Duodenal mucosa (tissue), 2 donors: ENCODE data around the gene DDX42.
"Not testable (repeated sequence)": the region's sequence is repeated elsewhere in the genome, so short reads cannot be mapped to it uniquely, and the experiment has no call there.

ENCODE experiments used
- H3K27ac ChIP-seq: one replicate; pipeline ENCODE4 v1.7.0; 2013; ENCODE audit warnings: low read depth, low read length
- H3K27me3 ChIP-seq, 2 donors: one replicate each; pipeline ENCODE4 v1.7.0; 2013; ENCODE audit warnings: low read length in 2 of 2, control low read depth in 1 of 2; ENCODE audit not compliant: insufficient read depth in 2 of 2, control insufficient read depth in 1 of 2
- H3K36me3 ChIP-seq, 2 donors: one replicate each; pipeline ENCODE4 v1.7.0; 2013; ENCODE audit warnings: low read length in 2 of 2, control low read depth in 1 of 2; ENCODE audit not compliant: insufficient read depth in 2 of 2, control insufficient read depth in 1 of 2
- H3K4me1 ChIP-seq, 2 donors: one replicate each; pipeline ENCODE4 v1.7.0; 2013; ENCODE audit warnings: low read length in 2 of 2, control low read depth in 1 of 2; ENCODE audit not compliant: insufficient read depth in 2 of 2, control insufficient read depth in 1 of 2
- H3K4me3 ChIP-seq, 2 donors: one replicate each; pipeline ENCODE4 v1.7.0; 2013; ENCODE audit warnings: low read length in 2 of 2, low read depth in 1 of 2
- H3K9ac ChIP-seq, 2 donors: one replicate each; pipeline ENCODE4 v1.7.0; 2013; ENCODE audit warnings: low read length in 2 of 2, low read depth in 1 of 2
- H3K9me3 ChIP-seq, 2 donors: one replicate each; pipeline ENCODE4 v1.7.0; 2013; ENCODE audit warnings: low read length in 2 of 2, control low read depth in 1 of 2; ENCODE audit not compliant: control insufficient read depth in 1 of 2

Gene DDX42

GRCh38 chr17:63836811-63837210 is 62.8 kb downstream of the DDX42 start:
- peaks cover 43 to 63% of the 10 kb centered on the region in 2 donors for H3K36me3 ChIP-seq
- peaks cover 28 to 32% of the 10 kb centered on the region in 2 donors for H3K4me1 ChIP-seq
- no peak overlapping the region for H3K9ac ChIP-seq
- H3K27me3 ChIP-seq, result no peaks in the 10 kb centered on the region
- no peak overlapping the region for H3K27ac ChIP-seq
- no peak overlapping the region for H3K4me3 ChIP-seq
- H3K9me3 ChIP-seq, result no peaks in the 10 kb centered on the region

GRCh38 chr17:63837480-63837879 is 63.5 kb downstream of the DDX42 start:
- H3K27ac ChIP-seq, result no peak overlapping the region
- H3K4me3 ChIP-seq, result no peak overlapping the region
- H3K9ac ChIP-seq, result no peak overlapping the region
- H3K9me3 ChIP-seq, result no peaks in the 10 kb centered on the region
- peaks cover 28 to 32% of the 10 kb centered on the region in 2 donors for H3K4me1 ChIP-seq
- H3K27me3 ChIP-seq, result no peaks in the 10 kb centered on the region
- H3K36me3 ChIP-seq, result peaks cover 37 to 56% of the 10 kb centered on the region in 2 donors

DNA sequence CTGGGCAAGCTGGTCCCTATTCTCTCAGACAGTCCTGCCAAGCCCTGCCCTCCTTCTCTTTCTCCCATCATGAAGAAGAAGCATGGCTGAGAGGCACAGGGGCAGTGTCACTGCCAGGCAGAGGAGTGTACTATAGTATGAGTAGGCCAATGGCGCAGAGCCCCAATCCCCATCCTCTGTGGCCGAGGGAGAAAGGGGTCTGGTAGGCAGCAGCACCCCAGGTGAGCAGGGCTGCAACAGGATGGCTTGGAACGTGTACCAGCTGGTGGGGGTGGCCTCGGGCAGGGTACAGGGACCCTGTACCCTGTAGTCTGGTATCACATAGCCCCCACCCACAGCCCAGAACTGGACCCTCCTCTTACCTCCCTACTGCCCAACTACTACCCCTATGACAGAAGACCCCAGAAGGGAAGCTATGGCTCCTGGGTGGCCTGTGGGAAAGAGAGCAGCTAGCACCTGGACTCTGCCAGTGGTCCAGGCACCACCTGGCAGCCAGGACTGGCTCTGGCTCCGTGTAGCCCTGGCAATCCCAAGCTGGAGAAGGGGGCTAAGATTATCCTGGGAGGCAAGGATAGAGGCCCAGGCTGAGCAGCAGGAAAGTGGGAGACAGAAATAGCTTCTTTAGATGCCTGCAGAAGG is 64.1 kb downstream of the DDX42 start:
- H3K36me3 ChIP-seq, result peaks cover 31 to 50% of the 10 kb centered on the region in 2 donors
- H3K9me3 ChIP-seq, result no peaks in the 10 kb centered on the region
- H3K27ac ChIP-seq, result no peak overlapping the region
- H3K9ac ChIP-seq, result no peak overlapping the region
- H3K4me1 ChIP-seq, result peaks cover 28 to 32% of the 10 kb centered on the region in 2 donors
- no peak overlapping the region for H3K4me3 ChIP-seq
- H3K27me3 ChIP-seq, result no peaks in the 10 kb centered on the region

- Histone ChIP-seq H3K27me3 (no peaks in the 10 kb centered on the region), H3K36me3 (peaks cover 25 to 44% of the 10 kb centered on the region in 2 donors), H3K4me3 (peak overlapping the region; percentile 28 to 41), H3K9ac (peak overlapping the region; percentile 11 to 22), H3K27ac (no peak overlapping the region), H3K9me3 (no peaks in the 10 kb centered on the region), H3K4me1 (peaks cover 30 to 32% of the 10 kb centered on the region in 2 donors)
Observed at GRCh38 chr17:63838631-63839171, 64.7 kb downstream of the DDX42 start.

DNA sequence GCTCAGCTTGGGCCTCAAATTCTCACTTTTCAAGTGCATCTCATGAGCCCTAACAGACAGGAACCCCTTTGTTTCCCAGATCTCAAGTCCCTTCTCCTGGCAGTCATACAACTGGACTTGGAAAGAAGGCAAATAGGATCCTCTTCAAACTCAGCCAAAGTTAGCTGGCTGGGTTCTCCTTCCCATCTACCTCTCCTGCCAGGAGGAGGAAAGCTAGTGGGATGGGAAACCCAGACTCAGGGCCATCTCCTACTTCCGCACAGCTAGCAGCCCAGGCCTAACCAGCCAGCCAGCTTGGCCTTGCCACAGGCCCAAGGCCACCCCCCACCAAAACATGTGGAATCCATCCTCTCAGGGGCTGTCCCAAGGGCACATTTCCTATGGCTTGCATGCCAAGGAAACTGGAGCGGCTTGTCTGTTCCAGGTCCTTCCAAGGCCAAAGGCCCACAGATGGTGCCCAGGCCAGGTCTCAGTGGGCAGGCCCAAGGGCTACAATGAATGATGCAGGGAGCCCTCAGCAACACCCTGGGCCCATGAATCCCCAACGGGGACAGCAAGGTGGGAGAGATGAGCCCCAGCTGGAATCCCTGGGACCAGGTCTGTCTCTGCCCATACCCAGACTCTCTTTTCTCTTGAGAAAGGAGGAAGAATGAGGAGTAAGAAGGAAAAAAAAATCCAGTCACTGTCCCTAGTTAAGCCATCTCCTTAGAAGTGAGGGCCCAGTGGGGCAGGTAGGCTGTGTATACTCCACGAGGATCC is 66.8 kb downstream of the DDX42 start:
- Histone ChIP-seq H3K36me3 (peaks cover 15 to 26% of the 10 kb centered on the region in 2 donors), H3K4me3 (peak overlapping the region; percentile 79 to 90), H3K27ac (no peak overlapping the region), H3K9ac (peak overlapping the region; percentile 84 to 91), H3K9me3 (no peaks in the 10 kb centered on the region), H3K4me1 (peaks cover 32 to 36% of the 10 kb centered on the region in 2 donors), H3K27me3 (no peaks in the 10 kb centered on the region)

DNA sequence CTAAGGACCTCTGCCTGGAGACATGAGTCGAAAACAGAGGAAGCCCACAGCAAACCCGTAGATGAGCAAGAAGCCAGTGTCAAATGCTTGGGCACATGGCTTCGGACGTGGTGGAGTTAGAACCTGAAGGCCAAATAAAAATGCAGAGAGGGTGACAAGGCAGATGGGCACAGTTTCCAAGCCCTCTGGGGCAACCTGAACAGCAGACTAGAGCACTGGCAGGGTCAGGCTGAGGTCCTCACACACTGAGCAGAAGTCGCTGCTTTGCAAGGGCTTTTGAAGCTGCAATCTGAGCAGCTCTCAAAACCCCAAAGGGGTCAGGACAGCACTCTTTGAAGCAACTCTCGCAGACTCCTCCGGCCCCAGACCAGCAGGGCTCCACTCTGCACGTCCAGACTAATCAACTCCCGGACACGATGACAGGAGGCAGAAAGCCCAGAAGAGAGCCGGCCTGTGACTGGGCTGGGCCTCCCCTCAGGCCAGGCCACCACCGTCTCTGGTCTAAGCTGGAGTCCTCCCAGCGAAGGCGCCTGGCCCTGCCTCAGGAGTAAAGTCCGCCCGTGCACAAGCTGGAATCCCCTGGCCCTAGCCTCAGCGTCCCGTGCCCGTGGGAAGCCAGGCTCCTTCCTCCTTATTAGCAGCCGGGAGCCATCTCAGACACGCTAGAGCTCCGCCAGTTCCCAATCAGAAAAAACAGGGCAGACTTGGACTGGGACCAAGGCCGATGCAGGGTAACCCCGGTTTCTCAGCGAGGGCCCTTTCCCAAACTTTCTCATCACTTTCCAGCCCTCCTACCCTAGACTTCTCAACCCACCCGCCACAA is 67.6 kb downstream of the DDX42 start:
- H3K27ac ChIP-seq, result no peak overlapping the region
- no peaks in the 10 kb centered on the region for H3K27me3 ChIP-seq
- H3K36me3 ChIP-seq, result peaks cover 13 to 18% of the 10 kb centered on the region in 2 donors
- peak overlapping the region; percentile 84 to 91 for H3K9ac ChIP-seq
- peaks cover 32 to 36% of the 10 kb centered on the region in 2 donors for H3K4me1 ChIP-seq
- H3K9me3 ChIP-seq, result no peaks in the 10 kb centered on the region
- H3K4me3 ChIP-seq, result peak overlapping the region; percentile 79 to 90

DNA sequence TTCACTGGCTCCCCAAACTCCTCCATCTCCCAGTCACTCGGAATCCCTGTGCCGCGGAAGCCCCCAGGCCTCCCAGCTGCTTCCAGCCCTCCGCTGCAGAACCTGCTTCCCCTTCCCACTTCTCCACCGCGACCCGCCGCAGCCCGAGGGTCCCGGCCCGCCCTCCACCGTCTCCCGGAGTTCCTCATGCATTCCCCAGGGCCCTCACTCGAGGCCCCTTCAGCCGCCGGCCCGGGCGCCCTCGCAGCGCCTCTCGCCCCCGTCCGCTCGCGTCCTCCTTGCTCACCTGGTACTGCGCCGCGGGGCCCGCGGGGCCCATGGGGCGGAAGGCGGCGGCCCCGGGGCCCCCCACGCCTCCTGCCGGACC is 68.2 kb downstream of the DDX42 start:
- Histone ChIP-seq H3K4me1 (peaks cover 32 to 36% of the 10 kb centered on the region in 2 donors), H3K9me3 (no peaks in the 10 kb centered on the region), H3K27ac (peak overlapping the region; percentile 80), H3K27me3 (no peaks in the 10 kb centered on the region), H3K36me3 (peaks cover 8 to 12% of the 10 kb centered on the region in 2 donors), H3K4me3 (peak overlapping the region; percentile 79 to 90), H3K9ac (peak overlapping the region; percentile 84 to 91)

GRCh38 chr17:63842540-63843386 is 68.8 kb downstream of the DDX42 start, which contains the start of gene SMARCD2:
TSS of gene SMARCD2 (minus strand) at chr17:63842685. CDS start at chr17:63842674, 11 bp downstream.
- Histone ChIP-seq H3K9me3 (no peaks in the 10 kb centered on the region), H3K9ac (peak within 1 kb of the TSS; percentile 84 to 91), H3K27me3 (no peaks in the 10 kb centered on the region), H3K4me1 (peaks cover 32 to 36% of the 10 kb centered on the region in 2 donors), H3K27ac (peak within 1 kb of the TSS; percentile 80), H3K36me3 (peaks cover 3 to 6% of the 10 kb centered on the region in 2 donors), H3K4me3 (peak within 1 kb of the TSS; percentile 79 to 90)

- not testable (repeated sequence) for H3K36me3 ChIP-seq, H3K9me3 ChIP-seq, H3K27me3 ChIP-seq
- Histone ChIP-seq H3K4me1 (peaks cover 31 to 34% of the 10 kb centered on the region in 2 donors), H3K27ac (peak overlapping the region; percentile 75), H3K4me3 (peak overlapping the region; percentile 65 to 74), H3K9ac (peak overlapping the region in 1 of 2 donors; percentile 10)
Observed at GRCh38 chr17:63843387-63843888, 69.5 kb downstream of the DDX42 start.
